K562 (cell line): ENCODE data around the gene TRAK1. TPM values are rescaled to one million over a fixed set of nuclear protein-coding genes. Genes with fewer than 3 reads are reported as not detected.
A peak's percentile ranks its signal among the peaks of the same experiment; 100 is the strongest.

Experiments used
- ATAC-seq: fragments of 200-7000 bp; cut with Tn5 transposase; 3 replicates; pipeline ENCODE4 v1.9.1; 2020; ENCODE audit warnings: moderate library complexity
- BruUV-seq: library from RNA; stranded (reverse); fragments of 400-500 nt; replicated peaks from 2 replicates; lab custom pipeline; 2021; lab: Mats Ljungman, UMichigan
- CTCF ChIA-PET: fragments of 300-600 bp; formaldehyde crosslinking; extraction: SDS; loops from one replicate; lab custom pipeline; 2021; ENCODE audit warnings: low intra/inter-chr PET ratio; lab: Yijun Ruan, JAX
- POLR2A ChIA-PET: fragments of 300-600, 350-650 bp; sonication (Branson Sonifier 250); formaldehyde crosslinking; extraction: SDS; loops from one replicate; lab custom pipeline; 2021; ENCODE audit warnings: antibody characterized with exemption, inconsistent platforms; lab: Yijun Ruan, JAX
- DNase-seq, 4 experiments: peaks; one replicate each; pipeline versions ENCODE4 v3.0.0 to v3.0.0-alpha.2; 2011 to 2018; ENCODE audit warnings: low spot score in 3 of 4, mixed read lengths in 3 of 4; ENCODE audit errors: extremely low read depth in 1 of 4
- FAIRE-seq: peaks from 2 replicates; lab custom pipeline; 2011; peaks lifted over from hg19 to GRCh38; lab: Jason Lieb, UNC
- H2AFZ ChIP-seq: 2 replicates; pipeline ENCODE4 v1.6.0; 2011; ENCODE audit warnings: low read depth, low read length, control low read depth, inconsistent platforms
- H3K27ac ChIP-seq: fragments of 200-600 bp; 3 replicates; pipeline ENCODE4 v1.8.0; 2011; ENCODE audit warnings: low read depth, mild to moderate bottlenecking, control low read depth, inconsistent platforms, low read length, moderate library complexity, mixed read lengths; ENCODE audit errors: extremely low read depth
- H3K27me3 ChIP-seq, 2 experiments: fragments of 300-600 bp in 1 of 2; 2 replicates in 1 of 2; 3 replicates in 1 of 2; pipeline versions ENCODE4 v1.6.0 to v1.8.0; 2011; ENCODE audit warnings: inconsistent platforms in 2 of 2, low read length in 2 of 2, mild to moderate bottlenecking in 1 of 2, mixed read lengths in 1 of 2, moderate library complexity in 1 of 2; ENCODE audit not compliant: control insufficient read depth in 2 of 2, insufficient read depth in 2 of 2
- H3K36me3 ChIP-seq: fragments of 300-600 bp; 3 replicates; pipeline ENCODE4 v1.8.0; 2011; ENCODE audit warnings: mild to moderate bottlenecking, low read length, inconsistent platforms; ENCODE audit not compliant: control insufficient read depth, insufficient read depth
- H3K4me1 ChIP-seq, 2 experiments: fragments of 200-600 bp in 1 of 2; replicated peaks in 1 of 2; 2 replicates in 1 of 2; 3 replicates in 1 of 2; pipeline versions ENCODE4 v1.5.1 to v1.8.0; 2011; ENCODE audit warnings: inconsistent platforms in 2 of 2, low read length in 2 of 2, mild to moderate bottlenecking in 1 of 2, mixed read lengths in 1 of 2, moderate library complexity in 1 of 2; ENCODE audit not compliant: control insufficient read depth in 2 of 2, insufficient read depth in 2 of 2
- H3K4me2 ChIP-seq: 2 replicates; pipeline ENCODE4 v1.6.1; 2011; ENCODE audit warnings: low read length, control low read depth, inconsistent platforms, mixed read lengths; ENCODE audit not compliant: insufficient read depth
- H3K4me3 ChIP-seq: fragments of 200-600 bp; sonication (generic), shearing (Covaris generic); 2 replicates; pipeline ENCODE4 v1.5.1; 2016; ENCODE audit warnings: control low read depth, inconsistent platforms
- H3K79me2 ChIP-seq: fragments of 200-600 bp; 3 replicates; pipeline ENCODE4 v1.8.0; 2011; ENCODE audit warnings: low read length, inconsistent platforms; ENCODE audit not compliant: control insufficient read depth, insufficient read depth
- H3K9ac ChIP-seq, 2 experiments: 2 replicates each; pipeline versions ENCODE4 v1.6.0 to v1.6.1; 2011; ENCODE audit warnings: low read depth in 2 of 2, low read length in 2 of 2, control low read depth in 1 of 2, inconsistent platforms in 1 of 2, mild to moderate bottlenecking in 1 of 2, mixed read lengths in 1 of 2; ENCODE audit not compliant: insufficient read depth in 1 of 2
- H3K9me1 ChIP-seq: one replicate; pipeline ENCODE4 v1.6.0; 2011; ENCODE audit warnings: inconsistent platforms, mild to moderate bottlenecking, low read length, moderate library complexity; ENCODE audit not compliant: control insufficient read depth, insufficient read depth
- H3K9me3 ChIP-seq: replicated peaks from 2 replicates; pipeline ENCODE4 v1.5.1; 2011; ENCODE audit warnings: low read depth, low read length, inconsistent platforms; ENCODE audit not compliant: control insufficient read depth, insufficient read depth
- H4K20me1 ChIP-seq: replicated peaks from 2 replicates; pipeline ENCODE4 v1.6.1; 2011; ENCODE audit warnings: low read length, inconsistent platforms, mixed read lengths; ENCODE audit not compliant: control insufficient read depth, insufficient read depth
- ATF2 ChIP-seq: sonication (generic); formaldehyde crosslinking; IDR thresholded peaks from 2 replicates; pipeline ENCODE4 v1.8.1; 2022; ENCODE audit warnings: missing genetic modification reagents
- CSDE1 ChIP-seq, 2 experiments: fragments of 450-650 bp; IDR thresholded peaks; 2 replicates each; pipeline ENCODE4 v1.6.1; 2016; ENCODE audit warnings: mild to moderate bottlenecking in 1 of 2
- DEAF1 ChIP-seq: fragments of 450-650 bp; formaldehyde crosslinking; IDR thresholded peaks from 2 replicates; pipeline ENCODE4 v1.4.0; 2020; ENCODE audit warnings: mild to moderate bottlenecking, moderate library complexity
- E2F1 ChIP-seq: sonication (generic); formaldehyde crosslinking; IDR thresholded peaks from 2 replicates; pipeline ENCODE4 v1.8.1; 2023; ENCODE audit warnings: mild to moderate bottlenecking, missing genetic modification reagents, moderate library complexity
- MNT ChIP-seq, 2 experiments: fragments of 450-650 bp; conservative IDR thresholded peaks; 2 replicates each; pipeline ENCODE4 v1.6.1; 2017; ENCODE audit warnings: mild to moderate bottlenecking in 2 of 2, moderate library complexity in 2 of 2
- MYBL2 ChIP-seq, 2 experiments: fragments of 450-650 bp in 1 of 2; sonication (generic) in 1 of 2; formaldehyde crosslinking in 1 of 2; IDR thresholded peaks; 2 replicates each; pipeline versions ENCODE4 v1.6.1 to v1.8.1; 2017 to 2022; ENCODE audit warnings: borderline replicate concordance in 1 of 2, inconsistent platforms in 1 of 2, low read depth in 1 of 2, mild to moderate bottlenecking in 1 of 2, missing genetic modification reagents in 1 of 2, moderate library complexity in 1 of 2
- NBN ChIP-seq: fragments of 450-650 bp; IDR thresholded peaks from 2 replicates; pipeline ENCODE4 v1.6.1; 2016; ENCODE audit warnings: low read depth, mild to moderate bottlenecking
- ZC3H8 ChIP-seq: fragments of 450-650 bp; IDR thresholded peaks from 2 replicates; pipeline ENCODE4 v1.6.1; 2017
- ZNF780A ChIP-seq: fragments of 250-450 bp; sonication (Bioruptor Pico); IDR thresholded peaks from 2 replicates; pipeline ENCODE4 v1.5.0; 2021; ENCODE audit warnings: mild to moderate bottlenecking
- WGBS: fragments of 100-300 bp; shearing (Covaris generic); methylation state at CpG from one replicate; pipeline ENCODE4 v1.1.6; 2016; ENCODE audit warnings: low coverage, mixed read lengths; ENCODE audit not compliant: insufficient coverage; ENCODE audit errors: missing lambda C conversion rate; 5-methylcytosine and 5-hydroxymethylcytosine counted together
- in situ Hi-C: fragments of 300-500 bp; cut with MboI; formaldehyde crosslinking; loops from 4 replicates; pipeline ENCODE4 v1.15.0; 2018; ENCODE audit warnings: inconsistent platforms, mixed read lengths
- intact Hi-C: fragments of 100-400 bp; cut with micrococcal nuclease; formaldehyde crosslinking; loops from 2 replicates; pipeline ENCODE4 v1.14.2; 2022
- polyA plus RNA-seq, 8 experiments: library from polyadenylated mRNA; depleted of rRNA in 4 of 8; stranded (reverse) in 5 of 8; unstranded in 3 of 8; fragments of >200 nt; fragmentation: Nextera tagmentation in 2 of 8; fragmentation: Illumina TruSeq in 1 of 8; extraction: Ambion mirVana in 2 of 8; extraction: Trizol in 1 of 8; gene quantifications; 2 replicates each; pipeline versions ENCODE4 v1.2.1 to v1.2.3, GENCODE V29; 2011 to 2014; ENCODE audit warnings: inconsistent platforms in 1 of 8, missing spikeins in 1 of 8
- total RNA-seq, 7 experiments: library from RNA; depleted of rRNA in 6 of 7; stranded (reverse); fragments of >200 nt in 6 of 7; fragmentation: Illumina TruSeq in 2 of 7; extraction: Trizol in 2 of 7; gene quantifications; 2 replicates each; pipeline versions ENCODE4 v1.2.1 to v1.2.3, GENCODE V29; 2011 to 2021; ENCODE audit warnings: low replicate concordance in 1 of 7

The TRAK1 gene
- total and polyA plus RNA-seq, 9 of the 15 experiments (the other 6 are each of a cell fraction or from before 2014, with no cell fraction given), result 5.3 to 28.5 (median 17.5) TPM

- TF ChIP-seq E2F1 (no peak), DEAF1 (0 out of 2 replicates have a peak, but pooled peaks have one; percentile 9), ZC3H8 (no peak), ZNF780A (CRISPR knock-in tag) (no peak), MNT (conservative IDR thresholded peaks at IDR 0.05) (peak in 1 of 2 experiments; percentile 33; a peak in 1 of 4 replicates)
- TF ChIP-seq, all 486 proteins: peak for 52
These were observed 88.1 kb downstream of the TRAK1 start (continued) for GRCh38 chr3:42179110-42179725.

GRCh38 chr3:42180901-42181300 lies 89.7 kb downstream of the TRAK1 start:
- H3K27me3 ChIP-seq, result no peaks in the 10 kb centered on the region
- peaks cover 2% of the 10 kb centered on the region for H3K9me1 ChIP-seq
- intact Hi-C loops, result no loop called here
- FAIRE-seq, result no peak
- CTCF ChIA-PET, result no interaction called here
- no peak overlapping the region for H3K27ac ChIP-seq
- no peak overlapping the region for H3K4me2 ChIP-seq
- peaks cover 6% of the 10 kb centered on the region for H4K20me1 ChIP-seq
- no peak for ATAC-seq
- 93% methylated on average over 8 of the region's 8 CpGs for WGBS
- H3K4me3 ChIP-seq, result no peak overlapping the region
- H3K9ac ChIP-seq, result no peak overlapping the region
- TF ChIP-seq ATF2 (CRISPR knock-in tag), result no peak
- TF ChIP-seq CSDE1 (IDR thresholded peaks at IDR 0.05), result no peak
- no peak for TF ChIP-seq NBN
- no peak for TF ChIP-seq MYBL2 (IDR thresholded peaks at IDR 0.05; ENCODE audit: low read depth)
- TF ChIP-seq MYBL2 (CRISPR knock-in tag; IDR thresholded peaks at IDR 0.05; ENCODE audit: borderline replicate concordance), result no peak
- TF ChIP-seq, all 486 proteins: peak for 0
- BruUV-seq, result no TSS peak
- no peak overlapping the region for H2AFZ ChIP-seq
- H3K36me3 ChIP-seq, result 0 out of 3 replicates have a peak, but pooled peaks cover 4% of the 10 kb centered on the region
- DNase-seq, result no peak
- H3K9me3 ChIP-seq, result no peaks in the 10 kb centered on the region
- peaks cover 11 to 14% of the 10 kb centered on the region in 2 experiments for H3K4me1 ChIP-seq
- POLR2A ChIA-PET, result no interaction called here
- in situ Hi-C loops, result no loop called here
- H3K79me2 ChIP-seq, result no peaks in the 10 kb centered on the region; the same call in 2 of the 3 replicates
